CD14-positive monocyte (primary cell): Measurements from ENCODE around the gene DHX58. TPM values are rescaled to one million over a fixed set of nuclear protein-coding genes. Genes with fewer than 3 reads are reported as not detected.

Source experiments
- DNase-seq, 3 donors: peaks; one replicate each; pipeline ENCODE4 v3.0.0-alpha.2; 2011 to 2022
- H2AFZ ChIP-seq: 2 replicates; pipeline ENCODE4 v1.6.0; 2012; ENCODE audit warnings: mild to moderate bottlenecking, low read depth, low read length, inconsistent platforms; ENCODE audit not compliant: insufficient read depth, poor library complexity, severe bottlenecking
- H3K27ac ChIP-seq, 2 donors: 1 replicate in 1 of 2; 2 replicates in 1 of 2; pipeline ENCODE4 v1.5.1; 2012 to 2013; ENCODE audit warnings: low read length in 2 of 2, control low read depth in 1 of 2, inconsistent platforms in 1 of 2, low read depth in 1 of 2, mild to moderate bottlenecking in 1 of 2
- H3K27me3 ChIP-seq, 2 donors: one replicate each; pipeline versions ENCODE4 v1.6.0 to v1.6.1; 2011 to 2013; ENCODE audit warnings: low read length in 2 of 2; ENCODE audit not compliant: control insufficient read depth in 2 of 2, insufficient read depth in 2 of 2
- H3K36me3 ChIP-seq, 2 donors: replicated peaks in 1 of 2; 1 replicate in 1 of 2; 2 replicates in 1 of 2; pipeline versions ENCODE4 v1.5.1 to v1.6.1; 2012 to 2013; ENCODE audit warnings: low read length in 2 of 2, control low read depth in 1 of 2, inconsistent platforms in 1 of 2, mild to moderate bottlenecking in 1 of 2; ENCODE audit not compliant: insufficient read depth in 2 of 2, control insufficient read depth in 1 of 2
- H3K4me1 ChIP-seq, 2 donors: 1 replicate in 1 of 2; 2 replicates in 1 of 2; pipeline versions ENCODE4 v1.5.1 to v1.6.1; 2012 to 2013; ENCODE audit warnings: low read length in 2 of 2, control low read depth in 1 of 2, inconsistent platforms in 1 of 2, mild to moderate bottlenecking in 1 of 2, moderate library complexity in 1 of 2; ENCODE audit not compliant: insufficient read depth in 2 of 2, control insufficient read depth in 1 of 2
- H3K4me2 ChIP-seq: replicated peaks from 2 replicates; pipeline ENCODE3; 2012; ENCODE audit warnings: low read length, moderate library complexity, mild to moderate bottlenecking; ENCODE audit not compliant: poor library complexity, severe bottlenecking; ENCODE audit errors: extremely low read depth
- H3K4me3 ChIP-seq, 3 experiments: fragments of 200-600 bp in 1 of 3; sonication (generic) in 1 of 3; replicated peaks in 1 of 3; 1 replicate in 2 of 3; 2 replicates in 1 of 3; pipeline ENCODE4 v1.5.1; 2011 to 2013; ENCODE audit warnings: low read length in 3 of 3, mild to moderate bottlenecking in 3 of 3, control low read depth in 2 of 3, low read depth in 2 of 3, inconsistent platforms in 1 of 3, moderate library complexity in 1 of 3
- H3K79me2 ChIP-seq: 2 replicates; pipeline ENCODE4 v1.6.0; 2012; ENCODE audit warnings: mild to moderate bottlenecking, control low read depth, inconsistent platforms, low read length, moderate library complexity; ENCODE audit not compliant: insufficient read depth
- H3K9ac ChIP-seq: 2 replicates; pipeline ENCODE4 v1.6.0; 2017; ENCODE audit warnings: low read length, mild to moderate bottlenecking; ENCODE audit not compliant: insufficient read depth, poor library complexity, severe bottlenecking
- H3K9me3 ChIP-seq, 2 donors: replicated peaks in 1 of 2; 1 replicate in 1 of 2; 2 replicates in 1 of 2; pipeline versions ENCODE4 v1.5.1 to v1.6.1; 2012 to 2013; ENCODE audit warnings: low read length in 2 of 2, control low read depth in 1 of 2; ENCODE audit not compliant: control insufficient read depth in 1 of 2, insufficient read depth in 1 of 2
- H4K20me1 ChIP-seq: 2 replicates; pipeline ENCODE4 v1.6.0; 2012; ENCODE audit warnings: mild to moderate bottlenecking, low read length, control low read depth, moderate library complexity; ENCODE audit not compliant: insufficient read depth
- H3K27ac Mint-ChIP-seq, 7 donors: one replicate each; pipeline ENCODE4 v1.8.0; 2020; ENCODE audit warnings: mild to moderate bottlenecking in 7 of 7, mixed read lengths in 7 of 7, moderate library complexity in 6 of 7, inconsistent platforms in 2 of 7
- H3K27me3 Mint-ChIP-seq, 3 donors: one replicate each; pipeline ENCODE4 v1.8.0; 2021 to 2022; ENCODE audit warnings: low read depth in 3 of 3, mild to moderate bottlenecking in 3 of 3, mixed read lengths in 3 of 3, moderate library complexity in 3 of 3, inconsistent platforms in 1 of 3
- H3K36me3 Mint-ChIP-seq, 2 donors: one replicate each; pipeline ENCODE4 v1.8.0; 2020; ENCODE audit warnings: mixed read lengths in 2 of 2, inconsistent platforms in 1 of 2, mild to moderate bottlenecking in 1 of 2
- H3K4me1 Mint-ChIP-seq: one replicate; pipeline ENCODE4 v1.8.0; 2020; ENCODE audit warnings: mild to moderate bottlenecking, mixed read lengths
- H3K4me3 Mint-ChIP-seq, 2 donors: one replicate each; pipeline ENCODE4 v1.8.0; 2020; ENCODE audit warnings: mild to moderate bottlenecking in 2 of 2, mixed read lengths in 2 of 2, moderate library complexity in 1 of 2
- H3K9me3 Mint-ChIP-seq, 7 donors: one replicate each; pipeline ENCODE4 v1.8.0; 2020 to 2022; ENCODE audit warnings: mixed read lengths in 7 of 7, mild to moderate bottlenecking in 6 of 7, moderate library complexity in 6 of 7, inconsistent platforms in 2 of 7
- CTCF ChIP-seq: fragments of 200-600 bp; IDR thresholded peaks from one replicate; pipeline ENCODE4 v1.8.0; 2022; ENCODE audit warnings: antibody characterized with exemption, mild to moderate bottlenecking
- WGBS: methylation state at CpG from one replicate; pipeline ENCODE4 v1.1.5; 2013; ENCODE audit warnings: missing lambda C conversion rate; ENCODE audit not compliant: insufficient coverage; 5-methylcytosine and 5-hydroxymethylcytosine counted together
- intact Hi-C, 2 donors: fragments of 100-400 bp; cut with micrococcal nuclease; formaldehyde crosslinking; loops; one replicate each; pipeline versions ENCODE4 v1.15.0 to v1.15.1; 2023
- polyA plus RNA-seq, 3 donors: library from polyadenylated mRNA; depleted of rRNA in 1 of 3; unstranded in 2 of 3; stranded (reverse) in 1 of 3; fragments of 300-500 nt in 2 of 3; fragments of >200 nt in 1 of 3; fragmentation: Illumina TruSeq in 2 of 3; gene quantifications; 1 replicate in 2 of 3; 2 replicates in 1 of 3; pipeline ENCODE4 v1.2.3, GENCODE V29; 2012 to 2021

DHX58 gene
- polyA plus RNA-seq, 3 donors, result 13.2 to 46.7 (median 16.0) TPM

GRCh38 chr17:42087042-42087701, 25.3 kb downstream of the DHX58 start:
- Histone ChIP-seq H4K20me1 (no peaks in the 10 kb centered on the region), H3K4me3 (no peak overlapping the region), H3K27ac (no peak overlapping the region), H3K27me3 (no peaks in the 10 kb centered on the region), H3K9ac (no peak overlapping the region), H3K4me2 (no peak overlapping the region), H2AFZ (no peak overlapping the region), H3K9me3 (no peaks in the 10 kb centered on the region), H3K79me2 (no peaks in the 10 kb centered on the region), H3K4me1 (no peaks in the 10 kb centered on the region), H3K36me3 (no peaks in the 10 kb centered on the region)
- no peak overlapping the region for H3K4me3 Mint-ChIP-seq
- H3K9me3 Mint-ChIP-seq, result no peaks in the 10 kb centered on the region
- intact Hi-C loops, result no loop called here
- no peak overlapping the region for H3K27ac Mint-ChIP-seq
- H3K27me3 Mint-ChIP-seq, result peaks cover 5 to 7% (median 6%) of the 10 kb centered on the region in 3 donors
- DNase-seq, result no peak
- no peaks in the 10 kb centered on the region for H3K4me1 Mint-ChIP-seq
- no peak for TF ChIP-seq CTCF
- H3K36me3 Mint-ChIP-seq, result no peaks in the 10 kb centered on the region
- 67% methylated on average over 1 of the region's 7 CpGs for WGBS

- Histone ChIP-seq H3K9me3 (no peaks in the 10 kb centered on the region), H3K27me3 (no peaks in the 10 kb centered on the region), H4K20me1 (no peaks in the 10 kb centered on the region), H3K27ac (no peak overlapping the region), H3K9ac (no peak overlapping the region), H3K36me3 (no peaks in the 10 kb centered on the region), H3K79me2 (no peaks in the 10 kb centered on the region), H3K4me2 (no peak overlapping the region), H3K4me1 (no peaks in the 10 kb centered on the region), H2AFZ (no peak overlapping the region), H3K4me3 (no peak overlapping the region)
- 96% methylated on average over 9 of the region's 9 CpGs for WGBS
- H3K27me3 Mint-ChIP-seq, result peaks cover 2 to 4% (median 2%) of the 10 kb centered on the region in 3 donors
- H3K36me3 Mint-ChIP-seq, result no peaks in the 10 kb centered on the region
- no peaks in the 10 kb centered on the region for H3K4me1 Mint-ChIP-seq
- intact Hi-C loops, result no loop called here
- no peak overlapping the region for H3K4me3 Mint-ChIP-seq
- H3K27ac Mint-ChIP-seq, result no peak overlapping the region
- TF ChIP-seq CTCF, result no peak
- peaks cover 0 to 2% (median 0%) of the 10 kb centered on the region in 7 donors for H3K9me3 Mint-ChIP-seq
- no peak for DNase-seq
Observed at GRCh38 chr17:42081516-42082129, 30.9 kb downstream of the DHX58 start.
